HG03457 (cell line): ENCODE results near the gene KCNT2.
"Not testable (repeated sequence)": the region's sequence is repeated elsewhere in the genome, so short reads cannot be mapped to it uniquely, and the experiment has no call there.

Experiments
- ATAC-seq: cut with Tn5 transposase; IDR thresholded peaks from one replicate; pipeline ENCODE4 v1.9.1; 2021; ENCODE audit warnings: moderate number of reproducible peaks; ENCODE audit not compliant: unreplicated experiment

The KCNT2 gene

DNA sequence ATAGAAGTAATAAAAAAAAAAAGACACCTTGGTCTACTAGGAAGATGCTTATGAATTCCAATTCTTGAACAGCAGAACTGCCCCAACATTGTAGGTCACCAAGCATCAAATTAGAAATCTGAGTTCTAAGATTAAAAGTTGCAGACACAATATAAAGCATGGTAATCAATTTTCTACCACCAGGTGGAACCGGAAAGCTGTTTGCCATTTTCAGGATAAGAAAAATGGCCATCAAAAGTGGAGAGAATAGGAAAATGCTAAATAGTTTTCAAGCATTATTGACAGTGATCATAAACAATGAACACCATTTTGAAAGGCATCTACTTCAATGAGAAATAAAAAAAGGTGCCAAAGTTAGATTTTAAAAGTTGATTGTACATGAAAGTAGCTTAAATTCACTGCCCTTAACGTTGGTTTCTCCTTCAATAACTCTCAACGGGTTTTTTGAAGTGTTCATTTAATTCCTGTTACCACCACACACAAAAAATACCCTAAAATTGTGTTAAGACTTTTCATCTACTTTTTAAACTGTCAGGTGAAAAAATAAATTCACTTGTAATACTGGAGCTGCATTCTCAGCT, 252.9 kb downstream of the KCNT2 start:
- ATAC-seq: no peak

DNA sequence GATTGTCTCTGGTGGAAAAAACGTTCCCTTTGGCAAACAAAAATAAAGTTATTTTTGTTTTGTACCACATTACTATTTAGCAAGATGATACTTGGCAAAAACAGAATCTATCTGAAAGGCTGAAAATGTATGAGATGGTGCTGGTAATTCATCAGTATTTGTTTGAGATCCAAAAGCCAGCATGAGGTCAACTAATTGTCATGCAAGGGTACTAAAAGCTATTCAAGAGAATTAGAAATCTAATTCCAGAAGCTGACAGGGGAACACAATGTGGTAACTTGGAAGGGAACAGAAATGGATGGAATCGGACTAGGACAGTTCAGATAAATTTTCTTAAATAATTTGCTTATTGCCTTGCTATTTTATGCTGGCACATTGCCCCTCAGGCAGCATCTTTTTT, 263.8 kb downstream of the KCNT2 start:
- ATAC-seq: no peak

DNA sequence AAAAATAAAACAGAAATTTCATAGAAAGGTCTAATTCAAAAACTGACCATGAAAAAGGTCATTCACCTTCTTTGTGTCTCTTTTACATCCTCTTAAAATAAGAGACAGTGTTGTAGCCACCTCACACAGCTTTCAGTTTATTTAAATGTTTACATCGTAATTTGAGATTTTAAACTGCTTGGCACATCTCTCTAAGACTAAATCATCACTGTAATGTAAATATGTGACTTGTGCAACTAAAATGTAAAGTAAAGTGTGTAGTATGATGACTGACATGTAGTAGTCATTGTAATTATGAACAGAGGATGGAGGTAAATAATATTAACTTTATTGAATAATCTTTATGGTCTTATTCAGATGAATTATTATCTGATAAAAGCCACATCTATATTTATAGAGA, 283.9 kb downstream of the KCNT2 start:
- no peak for ATAC-seq

DNA sequence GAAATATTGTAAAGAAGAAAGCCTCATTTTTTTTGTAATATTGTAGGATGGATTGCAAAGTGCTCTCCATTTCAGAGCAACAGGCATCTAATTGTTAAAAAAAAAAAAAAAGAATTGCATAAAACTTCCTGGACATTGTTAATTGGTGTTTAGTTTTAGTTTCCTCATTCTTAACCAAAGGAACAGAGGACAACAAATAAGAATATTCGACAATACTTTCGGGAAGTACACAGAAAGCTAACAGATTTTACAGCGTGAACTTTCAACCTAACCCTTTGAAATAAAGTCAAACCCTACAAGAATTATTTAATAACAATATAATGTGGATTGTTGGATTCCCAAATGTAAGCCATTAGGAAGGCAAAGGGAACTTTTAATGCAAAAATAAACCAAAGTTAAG, 284.4 kb downstream of the KCNT2 start:
- no peak for ATAC-seq

DNA sequence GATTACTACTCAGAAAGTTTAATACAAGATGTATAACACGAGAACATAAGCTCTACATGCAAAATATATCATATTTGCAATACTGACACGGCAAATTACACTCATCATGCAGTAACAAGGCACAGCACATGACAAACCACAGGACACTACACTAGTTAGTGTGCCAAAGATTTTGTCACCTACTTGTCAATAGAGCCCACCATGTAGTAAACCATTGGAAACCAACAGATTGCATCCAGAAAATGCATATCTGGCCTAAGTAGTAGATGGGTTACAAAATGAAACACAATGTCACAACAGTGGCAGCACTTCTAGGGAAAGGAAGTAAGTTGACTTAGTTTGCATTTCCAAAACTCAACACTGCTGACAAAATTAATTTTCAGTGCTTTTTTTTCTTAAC, 288.9 kb downstream of the KCNT2 start:
- ATAC-seq: no peak

DNA sequence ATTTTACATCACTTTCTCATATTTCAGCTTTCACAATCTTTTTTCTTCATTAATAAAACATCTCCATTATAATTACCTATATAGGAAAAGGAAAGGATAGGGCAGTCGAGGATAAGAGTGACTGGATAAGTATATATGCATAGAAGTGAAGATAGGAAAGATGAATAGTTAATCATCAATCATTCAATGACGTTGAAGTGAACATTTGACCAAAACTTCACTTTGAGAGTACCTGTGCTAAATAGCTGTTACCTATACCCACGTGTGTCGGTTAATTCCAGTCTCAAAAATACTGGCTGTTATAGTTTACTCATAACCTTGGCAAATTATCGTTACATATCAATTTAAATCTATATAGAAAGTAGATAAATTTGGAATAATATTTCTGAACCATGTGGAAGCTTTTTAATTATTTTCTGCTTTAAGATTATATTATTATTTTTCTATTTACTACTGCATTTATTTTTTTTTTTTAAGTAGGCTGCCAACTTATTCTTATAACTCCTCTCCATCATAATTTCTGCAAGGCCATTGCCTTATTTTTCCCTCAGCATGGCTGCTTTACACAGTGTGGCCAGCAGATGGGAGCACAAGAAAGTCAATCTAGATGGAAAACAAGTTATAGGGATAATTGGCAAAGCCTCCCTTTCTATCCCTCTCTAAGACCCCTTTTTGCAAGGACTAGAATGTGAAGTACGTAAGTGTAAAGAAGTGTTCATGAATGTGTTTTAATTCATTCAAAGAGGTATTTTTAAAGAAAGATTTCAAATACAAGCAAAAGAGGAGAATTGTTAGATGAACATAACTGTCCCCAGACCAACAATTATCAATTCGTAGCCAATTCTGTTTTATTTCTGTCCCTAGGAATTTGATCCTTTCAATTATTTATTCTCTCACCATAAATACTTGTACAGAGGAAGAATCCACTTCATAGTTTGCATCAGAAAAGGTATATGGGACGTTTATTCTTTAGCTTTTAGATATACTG, 290.4 kb downstream of the KCNT2 start:
- no peak for ATAC-seq

DNA sequence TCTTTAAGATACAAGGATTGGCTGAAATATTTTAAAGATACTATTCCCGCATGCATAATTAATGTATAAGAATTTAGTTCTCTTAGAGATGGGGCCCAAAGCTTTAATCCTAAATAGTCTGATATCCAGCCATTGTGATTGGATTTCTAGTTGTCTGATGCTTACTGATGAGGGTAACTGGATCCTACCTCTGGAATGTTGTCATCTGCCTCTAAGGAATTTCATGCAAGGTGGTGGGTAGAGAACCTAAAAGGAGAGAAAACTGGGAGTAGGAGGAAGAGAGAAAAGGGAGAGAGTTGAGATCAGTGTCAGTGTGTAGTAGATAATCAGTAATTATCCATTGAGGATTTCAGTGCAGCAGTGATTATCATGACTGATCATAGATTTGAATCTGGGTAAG, 295.5 kb downstream of the KCNT2 start:
- ATAC-seq: no peak

DNA sequence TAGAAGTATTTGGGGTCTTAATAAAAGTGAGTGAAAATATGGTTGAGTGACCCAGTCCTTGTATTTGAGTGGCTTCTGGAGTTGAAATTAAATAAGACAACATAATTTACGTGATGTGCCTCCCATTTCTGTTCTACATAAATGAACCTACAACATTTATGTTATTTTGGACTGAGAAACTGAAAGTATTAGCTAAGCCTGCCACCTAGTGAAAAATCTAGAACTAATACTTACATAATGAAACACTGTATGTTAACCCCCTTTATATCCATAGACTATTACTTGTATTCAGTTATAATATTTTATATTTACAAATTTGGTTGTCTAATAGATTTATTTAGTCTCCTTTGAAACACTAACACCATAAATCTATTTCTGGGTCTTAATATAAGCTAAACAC, 298.9 kb downstream of the KCNT2 start:
- ATAC-seq: no peak

DNA sequence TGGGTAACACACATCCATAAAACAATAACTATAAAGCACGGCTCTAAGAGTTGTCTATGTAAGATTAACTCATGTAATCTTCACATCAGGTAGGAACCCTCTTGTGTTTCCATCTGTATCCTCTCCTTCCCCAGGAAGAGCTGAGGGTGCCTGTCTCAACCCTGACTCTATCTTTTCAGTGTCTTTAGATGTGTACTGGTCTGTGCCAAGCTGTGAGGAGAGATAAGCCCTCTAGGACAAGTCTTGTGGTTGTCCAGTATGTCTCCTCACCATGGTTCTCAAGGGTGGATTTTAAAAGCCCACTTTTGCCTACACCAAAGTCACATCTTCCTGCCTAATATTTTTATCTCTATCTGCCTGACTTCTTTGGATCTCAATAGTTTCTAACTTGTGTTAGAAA, 300.1 kb downstream of the KCNT2 start:
- ATAC-seq: no peak

DNA sequence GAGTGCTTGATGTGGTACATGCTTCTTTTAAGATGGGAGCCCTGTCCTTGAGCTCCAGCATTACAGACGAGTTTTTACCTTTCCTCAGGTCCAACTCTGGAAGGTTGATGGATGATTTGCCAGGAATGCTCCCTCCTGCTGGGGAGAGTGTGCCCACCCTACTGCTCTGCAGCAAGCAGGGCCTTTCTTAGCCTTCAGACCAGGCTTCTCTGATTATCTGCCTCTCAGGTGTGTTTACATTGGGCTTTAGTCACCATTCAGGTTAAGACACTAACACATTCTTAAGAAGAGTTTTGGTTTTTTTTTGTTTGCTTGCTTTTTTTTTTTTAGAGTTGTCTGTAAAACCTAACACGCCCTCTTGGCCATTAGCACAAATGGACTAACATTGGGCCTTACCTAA, 301.8 kb downstream of the KCNT2 start:
- ATAC-seq: no peak

DNA sequence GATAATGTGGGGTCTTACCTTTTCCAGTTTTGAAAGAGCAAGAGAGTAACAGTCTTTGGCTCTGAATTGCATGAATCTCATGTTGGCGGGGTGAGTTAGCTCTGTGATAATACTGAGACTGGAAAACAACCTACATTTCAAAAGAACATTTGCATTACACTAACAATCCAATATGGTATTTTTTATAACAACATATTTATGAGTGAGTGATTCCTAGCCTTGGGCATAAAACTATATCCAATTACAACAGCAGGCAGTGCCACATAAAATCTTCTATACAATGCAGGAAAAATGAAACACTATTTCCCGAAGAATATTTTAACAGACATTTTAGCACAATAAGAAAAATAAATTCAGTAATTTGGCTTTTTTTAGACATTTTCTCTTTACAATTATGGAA, 303.0 kb downstream of the KCNT2 start:
- ATAC-seq: no peak

DNA sequence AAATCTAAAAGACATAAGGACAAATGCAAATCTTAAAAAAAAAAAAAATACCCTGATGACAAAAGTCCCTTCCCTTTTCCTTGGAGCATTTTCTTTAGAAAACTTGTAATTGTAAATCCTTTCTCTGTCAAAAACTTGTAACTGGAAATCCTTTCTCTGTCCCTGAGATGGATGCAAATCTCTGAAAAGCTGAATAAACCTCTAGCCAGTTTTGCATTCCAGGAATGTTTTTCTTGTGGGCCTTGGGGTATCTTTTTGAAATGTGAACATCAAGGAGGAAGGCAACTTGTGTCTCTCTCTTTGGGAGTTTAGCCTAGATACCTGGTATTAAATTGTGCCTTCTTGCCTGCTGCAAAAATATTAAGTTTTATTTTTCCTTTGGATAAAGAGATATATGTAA, 305.3 kb downstream of the KCNT2 start:
- ATAC-seq: no peak

DNA sequence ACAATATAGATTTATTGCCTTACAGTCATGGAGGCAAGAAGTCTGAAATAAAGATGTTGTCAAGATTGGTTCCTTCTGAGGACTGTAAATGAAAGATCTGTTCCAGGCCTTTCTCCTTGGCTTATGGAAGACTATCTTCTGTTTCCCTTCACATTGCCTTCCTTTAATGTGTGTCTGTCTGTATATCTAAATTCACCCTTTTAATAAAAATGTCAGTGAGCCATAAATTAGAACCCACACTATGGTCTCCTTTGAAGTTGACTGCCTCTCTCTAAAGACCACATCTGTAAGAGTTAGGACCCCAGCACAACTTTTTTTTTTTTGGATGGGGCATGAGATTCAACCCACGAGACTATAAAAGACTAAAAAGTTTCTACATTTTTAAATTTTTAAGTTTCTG, 305.8 kb downstream of the KCNT2 start:
- ATAC-seq: no peak

DNA sequence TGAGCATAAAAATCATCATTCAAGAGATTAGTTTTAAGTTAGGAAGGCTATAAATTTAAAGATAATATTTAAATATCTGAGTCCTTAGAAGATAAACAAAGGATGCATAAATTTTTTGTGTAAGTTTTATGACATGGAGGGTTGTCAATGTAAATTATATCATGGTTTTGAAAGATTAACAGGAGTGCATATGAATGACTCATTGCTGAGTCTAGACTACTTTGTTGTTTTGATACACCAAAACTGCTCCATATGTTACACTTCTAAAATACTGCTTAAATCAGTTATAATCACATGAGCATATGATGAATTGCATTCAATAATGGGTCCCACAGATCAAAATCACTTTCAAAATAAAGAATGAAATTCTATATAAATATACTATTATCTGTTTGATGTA, 312.5 kb downstream of the KCNT2 start:
- ATAC-seq: no peak

DNA sequence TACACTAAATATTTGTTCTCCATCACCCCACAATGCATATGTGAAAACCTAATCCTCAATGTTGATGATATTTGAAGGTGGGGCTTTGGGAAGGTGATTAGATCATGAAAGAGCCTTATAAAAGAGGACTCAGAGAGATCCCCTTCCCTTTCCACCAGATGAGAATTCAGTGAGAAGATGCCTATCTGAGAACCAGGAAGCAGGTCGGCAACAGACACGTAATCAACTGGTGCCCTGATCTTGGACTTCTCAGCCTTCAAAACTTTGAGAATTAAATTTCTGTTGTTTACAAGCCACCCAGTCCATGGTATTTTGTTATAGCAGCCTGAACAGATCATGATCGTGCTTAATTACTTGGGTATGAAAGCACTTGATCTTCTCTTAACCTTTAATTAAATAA, 329.4 kb downstream of the KCNT2 start:
- ATAC-seq: no peak

DNA sequence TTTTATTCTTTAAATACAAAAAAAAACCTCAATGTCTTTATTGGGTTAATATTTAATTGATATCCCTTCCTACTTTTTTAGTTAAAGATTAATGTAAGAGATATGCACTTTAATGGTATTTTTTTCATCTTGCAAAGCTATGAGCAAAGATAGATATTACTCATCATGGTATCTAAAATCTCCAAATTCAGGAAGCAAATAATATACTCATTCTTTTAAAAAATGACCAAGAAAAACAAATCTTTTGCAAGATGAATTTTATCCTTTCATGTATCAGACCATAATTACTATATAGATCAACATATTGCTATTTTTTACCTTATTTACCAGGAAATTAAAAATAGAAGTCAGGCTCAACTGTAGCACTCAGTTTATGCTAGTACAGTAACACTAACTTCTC, 330.4 kb downstream of the KCNT2 start:
- no peak for ATAC-seq

DNA sequence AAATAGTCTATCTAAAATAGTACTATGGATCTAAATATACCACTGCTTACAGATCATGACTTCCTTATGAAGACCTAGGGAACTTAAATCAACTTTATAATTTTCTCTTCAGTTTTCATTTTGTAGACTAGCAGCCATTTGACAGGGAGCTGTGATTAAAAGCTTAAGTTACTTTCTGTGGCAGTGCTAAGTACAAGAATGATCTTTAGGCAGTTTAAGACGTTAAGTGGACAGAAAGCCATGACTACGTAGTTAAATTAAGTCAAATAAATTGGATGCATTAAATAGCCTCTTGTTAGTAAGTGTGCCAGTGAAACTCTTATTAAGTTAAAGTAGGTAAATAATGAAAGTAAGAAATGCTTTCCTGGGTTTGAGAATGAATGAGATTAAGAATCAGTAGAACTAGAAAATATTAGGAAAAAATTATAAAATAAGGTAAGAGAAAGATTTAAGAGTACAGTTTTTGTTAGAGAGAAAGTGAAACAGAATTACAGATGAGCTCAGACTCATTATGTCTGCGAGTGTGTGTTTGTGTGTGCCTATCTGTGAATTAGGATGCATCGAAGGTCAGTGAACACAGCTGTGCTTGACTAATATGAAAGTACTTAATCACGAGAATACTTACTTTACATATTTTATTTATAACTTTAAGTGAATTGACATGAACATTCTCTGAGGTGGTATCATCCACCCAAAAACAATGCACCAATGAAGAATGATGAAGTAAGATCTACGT, 336.9 kb downstream of the KCNT2 start:
- no peak for ATAC-seq

DNA sequence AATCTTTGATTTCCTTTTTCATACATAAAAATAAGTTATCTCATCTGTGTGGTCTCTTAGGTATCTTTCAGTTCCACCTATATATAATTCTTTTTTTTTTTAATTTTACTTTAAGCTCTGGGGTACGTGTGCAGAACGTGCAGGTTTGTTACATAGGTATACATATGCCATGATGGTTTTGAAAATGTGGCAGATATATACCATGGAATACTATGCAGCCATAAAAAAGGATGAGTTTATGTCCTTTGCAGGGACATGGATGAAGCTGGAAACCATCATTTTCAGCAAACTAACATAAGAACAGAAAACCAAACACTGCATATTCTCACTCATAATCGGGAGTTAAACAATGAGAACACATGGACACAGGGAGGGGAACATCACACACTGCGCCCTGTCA, 345.2 kb downstream of the KCNT2 start:
- not testable (repeated sequence) for ATAC-seq

DNA sequence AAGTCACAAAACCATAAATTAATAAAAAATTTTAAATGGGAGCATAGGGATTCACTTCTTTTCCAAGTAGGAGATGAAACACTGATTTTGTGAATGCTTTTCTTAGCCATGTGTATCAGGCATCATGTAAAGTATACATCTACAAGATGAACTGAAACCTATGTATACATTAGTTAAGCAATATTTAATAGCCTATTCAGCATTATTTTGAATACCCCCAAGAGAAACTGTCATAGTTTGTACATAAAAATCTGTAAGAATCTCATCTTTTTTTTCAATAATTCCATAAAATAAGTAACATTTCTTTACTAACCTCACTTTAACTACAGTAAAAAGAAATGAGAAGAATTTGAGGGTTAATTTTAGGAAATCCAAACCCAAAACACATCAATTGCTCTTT, 348.0 kb downstream of the KCNT2 start:
- no peak for ATAC-seq

DNA sequence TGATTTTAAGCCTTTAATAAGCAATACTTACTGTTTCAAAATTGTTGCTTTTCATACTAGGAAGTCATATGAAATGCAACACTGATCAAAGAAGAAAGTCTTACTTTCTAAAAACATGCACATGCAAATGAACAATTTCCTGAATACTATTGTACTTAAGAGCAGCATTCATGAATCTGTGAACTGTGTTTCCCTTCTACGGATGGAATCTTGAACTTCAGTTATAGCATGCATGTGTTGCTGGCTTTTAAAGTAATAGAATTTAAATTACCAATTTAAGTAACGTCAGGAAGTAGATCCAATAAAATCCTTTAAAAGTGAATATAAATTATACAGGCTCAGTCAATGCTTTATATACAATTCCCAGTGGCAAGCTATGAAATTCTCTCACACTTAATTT, 348.9 kb downstream of the KCNT2 start:
- no peak for ATAC-seq

DNA sequence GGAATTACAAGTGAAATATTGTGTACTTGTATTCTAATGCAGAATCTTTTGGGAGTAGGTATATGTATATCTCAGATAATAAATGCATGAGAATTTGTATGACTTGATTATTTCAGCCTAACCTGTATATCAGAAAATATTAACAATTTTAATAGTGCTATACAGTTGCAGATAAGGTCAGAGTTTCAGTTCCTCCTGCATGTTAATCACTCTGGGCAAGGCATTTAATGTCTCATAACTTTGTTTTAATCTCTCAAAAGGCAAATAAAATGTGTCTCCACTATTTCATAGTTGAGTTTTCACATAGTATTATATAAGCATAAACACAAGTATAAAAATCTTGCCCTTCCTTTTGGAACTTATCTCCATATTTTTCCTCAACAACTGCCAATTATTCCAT, 352.5 kb downstream of the KCNT2 start:
- ATAC-seq: no peak

DNA sequence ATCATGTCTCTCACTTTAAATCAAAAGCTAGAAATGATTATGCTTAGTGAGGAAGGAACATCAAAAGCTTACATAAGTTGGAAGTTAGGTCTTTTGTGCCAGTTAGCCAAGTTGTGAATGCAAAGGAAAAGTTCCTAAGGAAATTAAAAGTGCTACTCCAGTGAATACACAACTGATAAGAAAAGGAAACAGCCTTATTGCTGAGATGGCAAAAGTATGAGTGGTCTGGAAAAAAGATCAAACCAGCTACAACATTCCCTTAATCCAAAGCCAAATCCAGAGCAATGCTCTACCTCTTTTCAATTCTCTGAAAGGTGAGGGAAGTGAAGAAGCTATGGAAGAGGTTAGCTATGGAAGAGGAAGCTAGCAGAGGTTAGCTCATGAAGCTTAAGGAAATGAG, 378.7 kb downstream of the KCNT2 start:
- ATAC-seq: no peak
